B cell (primary cell): ENCODE data around the gene PDCD11. TPM values are rescaled to one million over a fixed set of nuclear protein-coding genes. Genes with fewer than 3 reads are reported as not detected.

Experiments
- ATAC-seq: fragments of 200-7000 bp; cut with Tn5 transposase; one replicate; pipeline ENCODE4 v1.10.0; 2021; ENCODE audit warnings: low read depth, mild to moderate bottlenecking, moderate number of reproducible peaks, moderate library complexity
- CTCF ChIA-PET: fragments of 350-600 bp; sonication (Branson Sonifier 250); formaldehyde crosslinking; loops from one replicate; lab custom pipeline; 2021; ENCODE audit warnings: antibody characterized with exemption, inconsistent platforms; lab: Charles Lee
- POLR2A ChIA-PET: fragments of 350-600 bp; sonication (Branson Sonifier 250); formaldehyde crosslinking; loops from one replicate; lab custom pipeline; 2021; ENCODE audit warnings: antibody characterized with exemption; lab: Charles Lee
- DNase-seq: peaks from one replicate; pipeline ENCODE4 v3.0.0; 2013
- H2AFZ ChIP-seq: 2 replicates; pipeline ENCODE4 v1.6.1; 2012; ENCODE audit warnings: mild to moderate bottlenecking, low read depth, low read length; ENCODE audit not compliant: insufficient read depth, poor library complexity, severe bottlenecking
- H3K27ac ChIP-seq, 2 donors: 1 replicate in 1 of 2; 2 replicates in 1 of 2; pipeline ENCODE4 v1.5.1; 2012 to 2013; ENCODE audit warnings: low read length in 2 of 2, mild to moderate bottlenecking in 2 of 2, moderate library complexity in 1 of 2
- H3K27me3 ChIP-seq, 4 experiments: fragments of 200-600 bp in 1 of 4; sonication (generic) in 1 of 4; replicated peaks in 1 of 4; 1 replicate in 2 of 4; 2 replicates in 2 of 4; pipeline versions ENCODE4 v1.6.1 to v1.7.0; 2013 to 2016; ENCODE audit warnings: low read length in 3 of 4, mild to moderate bottlenecking in 2 of 4, mixed read lengths in 1 of 4, moderate library complexity in 1 of 4; ENCODE audit not compliant: insufficient read depth in 4 of 4, control insufficient read depth in 3 of 4; ENCODE audit errors: control extremely low read depth in 1 of 4
- H3K36me3 ChIP-seq, 2 experiments: replicated peaks in 1 of 2; 1 replicate in 1 of 2; 2 replicates in 1 of 2; pipeline versions ENCODE4 v1.6.1 to v1.7.1; 2013; ENCODE audit warnings: low read length in 1 of 2; ENCODE audit not compliant: insufficient read depth in 2 of 2, control insufficient read depth in 1 of 2; ENCODE audit errors: control extremely low read depth in 1 of 2, extremely low read depth in 1 of 2
- H3K4me1 ChIP-seq, 2 donors: fragments of 200-600 bp in 1 of 2; sonication (generic) in 1 of 2; 1 replicate in 1 of 2; 2 replicates in 1 of 2; pipeline versions ENCODE4 v1.5.1 to v1.6.1; 2013 to 2017; ENCODE audit warnings: low read length in 2 of 2; ENCODE audit not compliant: control insufficient read depth in 2 of 2, insufficient read depth in 2 of 2
- H3K4me2 ChIP-seq: replicated peaks from 2 replicates; pipeline ENCODE3; 2012; ENCODE audit warnings: mild to moderate bottlenecking, low read depth, low read length; ENCODE audit not compliant: poor library complexity, severe bottlenecking
- H3K4me3 ChIP-seq, 5 experiments: fragments of 200-600 bp in 1 of 5; sonication (generic) in 1 of 5; 1 replicate in 3 of 5; 2 replicates in 2 of 5; pipeline versions ENCODE4 v1.5.1 to v1.7.0; 2011 to 2016; ENCODE audit warnings: low read length in 4 of 5, mild to moderate bottlenecking in 4 of 5, low read depth in 2 of 5, control low read depth in 1 of 5, moderate library complexity in 1 of 5; ENCODE audit not compliant: insufficient read depth in 1 of 5; ENCODE audit errors: control extremely low read depth in 1 of 5, extremely low read depth in 1 of 5
- H3K79me2 ChIP-seq: fragments of 200-600 bp; sonication (generic); one replicate; pipeline ENCODE4 v1.6.0; 2016; ENCODE audit warnings: low read length; ENCODE audit not compliant: control insufficient read depth, insufficient read depth
- H3K9ac ChIP-seq: fragments of 200-600 bp; sonication (generic); 2 replicates; pipeline ENCODE4 v1.6.1; 2017; ENCODE audit warnings: mild to moderate bottlenecking, low read length, moderate library complexity
- H3K9me3 ChIP-seq, 3 donors: one replicate each; pipeline versions ENCODE4 v1.6.1 to v1.7.1; 2013; ENCODE audit warnings: low read length in 2 of 3; ENCODE audit not compliant: control insufficient read depth in 2 of 3, insufficient read depth in 1 of 3; ENCODE audit errors: control extremely low read depth in 1 of 3
- H4K20me1 ChIP-seq: 2 replicates; pipeline ENCODE4 v1.6.0; 2012; ENCODE audit warnings: mild to moderate bottlenecking, low read length; ENCODE audit not compliant: insufficient read depth, control insufficient read depth, poor library complexity, severe bottlenecking
- H3K27ac Mint-ChIP-seq: one replicate; pipeline ENCODE4 v1.8.0; 2021; ENCODE audit warnings: mixed read lengths
- H3K27me3 Mint-ChIP-seq: one replicate; pipeline ENCODE4 v1.8.0; 2021; ENCODE audit warnings: mixed read lengths
- H3K4me1 Mint-ChIP-seq: one replicate; pipeline ENCODE4 v1.8.0; 2021; ENCODE audit warnings: mixed read lengths
- H3K4me3 Mint-ChIP-seq: one replicate; pipeline ENCODE4 v1.8.0; 2021; ENCODE audit warnings: mixed read lengths
- H3K9me3 Mint-ChIP-seq: one replicate; pipeline ENCODE4 v1.8.0; 2022; ENCODE audit warnings: mixed read lengths; ENCODE audit not compliant: insufficient read depth
- CTCF ChIP-seq: fragments of 200-600 bp; IDR thresholded peaks from one replicate; pipeline ENCODE4 v1.8.0; 2022; ENCODE audit warnings: antibody characterized with exemption, mild to moderate bottlenecking
- EZH2 ChIP-seq: IDR thresholded peaks from 2 replicates; pipeline ENCODE4 v1.6.1; 2012; ENCODE audit warnings: borderline replicate concordance, low read depth, mild to moderate bottlenecking, moderate library complexity, low read length; ENCODE audit not compliant: insufficient read depth, poor library complexity, severe bottlenecking
- WGBS: methylation state at CpG from one replicate; pipeline ENCODE4 v1.1.5; 2013; ENCODE audit warnings: missing lambda C conversion rate; ENCODE audit not compliant: insufficient coverage; 5-methylcytosine and 5-hydroxymethylcytosine counted together
- intact Hi-C: fragments of 100-400 bp; cut with micrococcal nuclease; formaldehyde crosslinking; loops from one replicate; pipeline ENCODE4 v1.10.0; 2022
- polyA plus RNA-seq: library from polyadenylated mRNA; depleted of rRNA; stranded (reverse); fragments of >200 nt; gene quantifications from 2 replicates; pipeline ENCODE4 v1.2.3, GENCODE V29; 2012
- total RNA-seq, 2 donors: library from RNA; stranded (reverse); fragments of 120-200 nt in 1 of 2; gene quantifications; 1 replicate in 1 of 2; 2 replicates in 1 of 2; pipeline versions ENCODE4 v1.2.3 to v1.2.4, GENCODE V29; 2013 to 2022

Gene PDCD11
- total and polyA plus RNA-seq, 2 donors (not counting 1 experiment from before 2014, with no cell fraction given): 15.9 to 42.3 TPM

GRCh38 chr10:103473261-103473671 is 76.8 kb downstream of the PDCD11 start:
- H3K27ac Mint-ChIP-seq: peak overlapping the region; percentile 65
- Histone ChIP-seq H3K36me3 (no peaks in the 10 kb centered on the region), H3K4me2 (peak overlapping the region; percentile 75), H3K9ac (no peak overlapping the region), H3K27me3 (no peaks in the 10 kb centered on the region), H2AFZ (no peak overlapping the region), H3K27ac (peak overlapping the region in 1 of 2 donors; percentile 42), H3K79me2 (no peaks in the 10 kb centered on the region), H4K20me1 (no peaks in the 10 kb centered on the region), H3K4me3 (no peak overlapping the region), H3K9me3 (peaks cover 0 to 6% (median 0%) of the 10 kb centered on the region in 3 donors), H3K4me1 (peaks cover 29 to 52% of the 10 kb centered on the region in 2 donors)
- WGBS: 97% methylated on average over 30 of the region's 32 CpGs
- no peaks in the 10 kb centered on the region for H3K9me3 Mint-ChIP-seq
- DNase-seq: no peak
- intact Hi-C loops: no loop called here
- TF ChIP-seq EZH2: no peak
- TF ChIP-seq CTCF: no peak
- H3K4me3 Mint-ChIP-seq: no peak overlapping the region
- H3K4me1 Mint-ChIP-seq: peaks cover 54% of the 10 kb centered on the region
- POLR2A ChIA-PET: interaction anchor here (2.9 kb wide), 1 partner anchor 21 kb away, joined by 24 read pairs; the partner anchor contains the start of gene CALHM2
- no peak for ATAC-seq
- CTCF ChIA-PET: interaction anchor here (0.5 to 1.3 kb wide), 2 partner anchors 18 to 25 kb away, joined by 3 read pairs; no protein-coding TSS in a partner anchor
- no peaks in the 10 kb centered on the region for H3K27me3 Mint-ChIP-seq

GRCh38 chr10:103474077-103474476 is 77.7 kb downstream of the PDCD11 start:
- Histone ChIP-seq H4K20me1 (no peaks in the 10 kb centered on the region), H3K9ac (no peak overlapping the region), H3K27ac (no peak overlapping the region), H3K9me3 (peaks cover 0 to 6% (median 0%) of the 10 kb centered on the region in 3 donors), H3K4me1 (peaks cover 29 to 47% of the 10 kb centered on the region in 2 donors), H3K4me3 (no peak overlapping the region), H3K36me3 (no peaks in the 10 kb centered on the region), H2AFZ (no peak overlapping the region), H3K4me2 (no peak overlapping the region), H3K27me3 (no peaks in the 10 kb centered on the region), H3K79me2 (no peaks in the 10 kb centered on the region)
- H3K4me1 Mint-ChIP-seq: peaks cover 50% of the 10 kb centered on the region
- ChIA-PET POLR2A (interaction anchor here (0.6 to 0.7 kb wide), 2 partner anchors 9 to 69 kb away, joined by 3 to 6 read pairs; no protein-coding TSS in a partner anchor), CTCF (interaction anchor here (0.5 to 8.0 kb wide), 4 partner anchors 12 to 103 kb away, joined by 3 to 138 read pairs (median 20); partner anchors contain the start of gene CALHM2)
- H3K27ac Mint-ChIP-seq: peak overlapping the region; percentile 13
- no peaks in the 10 kb centered on the region for H3K27me3 Mint-ChIP-seq
- TF ChIP-seq CTCF (no peak), EZH2 (no peak)
- WGBS: 96% methylated on average over 3 of the region's 3 CpGs
- no peaks in the 10 kb centered on the region for H3K9me3 Mint-ChIP-seq
- ATAC-seq: no peak
- peak overlapping the region; percentile 2 for H3K4me3 Mint-ChIP-seq
- no peak for DNase-seq
- intact Hi-C loops: no loop called here
